ENCODE measurements around the gene GGTLC2. TPM values are rescaled to one million over a fixed set of nuclear protein-coding genes. Genes with fewer than 3 reads are reported as not detected.
"Not testable (repeated sequence)": the region's sequence is repeated elsewhere in the genome, so short reads cannot be mapped to it uniquely, and the experiment has no call there.

GGTLC2 gene
- total RNA-seq, 1 experiment from 2014 or later: not detected

DNA sequence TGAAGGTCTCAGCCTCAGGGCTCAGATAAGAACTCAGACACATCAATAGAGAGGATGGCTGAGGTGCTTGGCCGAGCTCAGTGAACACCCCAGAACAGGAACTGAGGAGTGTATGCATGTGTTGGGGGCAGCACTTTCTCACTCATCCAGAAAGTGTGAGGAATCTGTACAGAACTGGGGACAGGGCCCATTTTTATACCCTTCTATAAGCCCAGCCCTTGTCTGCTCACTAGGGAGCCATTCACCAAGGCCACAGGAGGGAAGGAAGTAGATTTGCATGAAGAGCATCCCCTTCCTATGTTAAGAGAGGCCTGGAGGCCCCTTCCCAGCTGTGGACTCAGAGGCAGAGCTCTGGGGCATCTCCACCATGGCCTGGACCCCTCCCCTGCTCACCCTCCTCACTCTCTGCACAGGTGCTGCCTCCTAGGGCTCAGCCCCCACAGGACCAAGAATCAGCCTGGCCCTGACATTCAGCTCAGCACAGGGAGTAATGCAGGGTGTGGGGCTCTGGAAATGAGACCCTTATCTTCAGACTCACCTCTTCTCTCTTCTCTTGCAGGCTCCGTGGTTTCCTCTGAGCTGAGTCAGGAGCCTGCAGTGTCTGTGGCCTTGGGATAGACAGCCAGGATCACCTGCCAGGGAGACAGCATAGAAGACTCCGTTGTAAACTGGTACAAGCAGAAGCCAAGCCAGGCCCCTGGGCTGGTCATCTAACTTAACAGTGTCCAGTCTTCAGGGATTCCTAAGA, 39.9 kb upstream of the GGTLC2 start:
- ChIA-PET CTCF (no interaction called here), POLR2A (ENCODE audit: unreplicated experiment) (no interaction called here)
- DNase-seq: no peak
- Histone ChIP-seq H3K4me1 (ENCODE audit: insufficient read depth, low read length) (no peaks in the 10 kb centered on the region), H3K9me2 (replicated peaks; ENCODE audit: low read length) (no peaks in the 10 kb centered on the region), H4K20me1 (ENCODE audit: low read length) (no peaks in the 10 kb centered on the region), H2AFZ (ENCODE audit: low read length) (no peak overlapping the region), H3K9ac (ENCODE audit: low read length) (no peak overlapping the region), H3F3A (ENCODE audit: low read length, unreplicated experiment) (no peaks in the 10 kb centered on the region), H3K4me3 (ENCODE audit: low read length) (no peak overlapping the region), H3K27me3 (ENCODE audit: low read length) (peaks cover 17% of the 10 kb centered on the region), H3K27ac (ENCODE audit: low read length) (no peak overlapping the region), H3K36me3 (ENCODE audit: low read depth, low read length) (no peaks in the 10 kb centered on the region), H3K4me2 (ENCODE audit: low read length) (no peak overlapping the region), H3K79me2 (ENCODE audit: low read length) (no peaks in the 10 kb centered on the region), H3K9me3 (ENCODE audit: low read length) (no peaks in the 10 kb centered on the region)
- TF ChIP-seq EZH2phosphoT487 (IDR thresholded peaks at IDR 0.05; ENCODE audit: borderline replicate concordance, low read length) (no peak), EZH2 (IDR thresholded peaks at IDR 0.05; ENCODE audit: low read length, unreplicated experiment) (no peak)
- TF ChIP-seq, protein P1, sequence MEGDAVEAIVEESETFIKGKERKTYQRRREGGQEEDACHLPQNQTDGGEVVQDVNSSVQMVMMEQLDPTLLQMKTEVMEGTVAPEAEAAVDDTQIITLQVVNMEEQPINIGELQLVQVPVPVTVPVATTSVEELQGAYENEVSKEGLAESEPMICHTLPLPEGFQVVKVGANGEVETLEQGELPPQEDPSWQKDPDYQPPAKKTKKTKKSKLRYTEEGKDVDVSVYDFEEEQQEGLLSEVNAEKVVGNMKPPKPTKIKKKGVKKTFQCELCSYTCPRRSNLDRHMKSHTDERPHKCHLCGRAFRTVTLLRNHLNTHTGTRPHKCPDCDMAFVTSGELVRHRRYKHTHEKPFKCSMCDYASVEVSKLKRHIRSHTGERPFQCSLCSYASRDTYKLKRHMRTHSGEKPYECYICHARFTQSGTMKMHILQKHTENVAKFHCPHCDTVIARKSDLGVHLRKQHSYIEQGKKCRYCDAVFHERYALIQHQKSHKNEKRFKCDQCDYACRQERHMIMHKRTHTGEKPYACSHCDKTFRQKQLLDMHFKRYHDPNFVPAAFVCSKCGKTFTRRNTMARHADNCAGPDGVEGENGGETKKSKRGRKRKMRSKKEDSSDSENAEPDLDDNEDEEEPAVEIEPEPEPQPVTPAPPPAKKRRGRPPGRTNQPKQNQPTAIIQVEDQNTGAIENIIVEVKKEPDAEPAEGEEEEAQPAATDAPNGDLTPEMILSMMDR (conservative IDR thresholded peaks at IDR 0.05; ENCODE audit: low read depth, low read length): no peak
- intact Hi-C loops (cut with micrococcal nuclease): no loop called here
- ATAC-seq: no peak
- no TSS peak for BruUV-seq (replicated peaks)

DNA sequence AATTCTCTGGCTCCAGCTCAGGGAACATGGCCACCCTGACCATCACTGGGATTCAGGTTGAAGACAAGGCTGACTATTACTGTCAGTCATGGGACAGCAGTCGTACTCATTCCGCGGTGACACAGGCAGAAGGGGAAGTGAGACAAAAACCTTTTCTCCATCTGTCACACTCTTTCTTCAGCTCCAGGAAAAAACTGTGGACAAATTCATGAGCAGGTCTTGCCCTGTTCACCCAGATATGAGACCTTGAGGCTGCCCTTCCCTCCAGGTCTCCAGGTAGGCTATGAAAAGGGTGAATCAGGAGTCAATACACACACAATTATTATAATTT, 39.4 kb upstream of the GGTLC2 start:
- intact Hi-C loops (cut with micrococcal nuclease): no loop called here
- Histone ChIP-seq H2AFZ (ENCODE audit: low read length) (no peak overlapping the region), H3K9me3 (ENCODE audit: low read length) (no peaks in the 10 kb centered on the region), H3K4me3 (ENCODE audit: low read length) (no peak overlapping the region), H3K27ac (ENCODE audit: low read length) (no peak overlapping the region), H3K4me1 (ENCODE audit: insufficient read depth, low read length) (no peaks in the 10 kb centered on the region), H3K9ac (ENCODE audit: low read length) (no peak overlapping the region), H4K20me1 (ENCODE audit: low read length) (no peaks in the 10 kb centered on the region), H3K4me2 (ENCODE audit: low read length) (no peak overlapping the region), H3K36me3 (ENCODE audit: low read depth, low read length) (no peaks in the 10 kb centered on the region), H3K27me3 (ENCODE audit: low read length) (peaks cover 18% of the 10 kb centered on the region), H3F3A (ENCODE audit: low read length, unreplicated experiment) (no peaks in the 10 kb centered on the region), H3K9me2 (replicated peaks; ENCODE audit: low read length) (no peaks in the 10 kb centered on the region), H3K79me2 (ENCODE audit: low read length) (no peaks in the 10 kb centered on the region)
- CTCF ChIA-PET: no interaction called here
- TF ChIP-seq, protein P1 (conservative IDR thresholded peaks at IDR 0.05; ENCODE audit: low read depth, low read length): no peak
- TF ChIP-seq EZH2phosphoT487 (IDR thresholded peaks at IDR 0.05; ENCODE audit: borderline replicate concordance, low read length) (no peak), EZH2 (IDR thresholded peaks at IDR 0.05; ENCODE audit: low read length, unreplicated experiment) (no peak)
- ATAC-seq (no peak), DNase-seq (no peak)
- no TSS peak for BruUV-seq (replicated peaks)
- POLR2A ChIA-PET (ENCODE audit: unreplicated experiment): no interaction called here

DNA sequence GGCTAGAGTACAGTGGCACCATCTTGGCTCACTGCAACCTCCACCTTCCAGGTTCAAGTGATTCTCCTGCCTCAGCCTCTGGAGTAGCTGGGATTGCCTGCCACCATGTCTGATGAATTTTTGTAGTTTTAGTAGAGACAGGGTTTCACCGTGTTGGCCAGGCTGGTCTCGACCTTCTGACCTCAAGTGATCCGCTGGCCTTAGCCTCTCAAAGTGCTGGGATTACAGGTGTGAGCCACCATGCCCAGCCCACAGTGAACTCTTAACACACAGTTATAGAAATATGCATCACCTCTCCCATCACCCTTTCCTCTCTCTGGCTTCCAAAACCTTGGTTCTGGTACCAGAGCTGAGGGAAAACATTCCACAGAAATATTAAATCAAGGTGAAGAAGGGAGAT, 36.4 kb upstream of the GGTLC2 start:
- H3K9me3 ChIP-seq (ENCODE audit: low read length); BruUV-seq (replicated peaks); H3K4me1 ChIP-seq (ENCODE audit: insufficient read depth, low read length); H3K4me3 ChIP-seq (ENCODE audit: low read length); H3K9ac ChIP-seq (ENCODE audit: low read length); intact Hi-C loops (cut with micrococcal nuclease); H3K27ac ChIP-seq (ENCODE audit: low read length); H4K20me1 ChIP-seq (ENCODE audit: low read length); H2AFZ ChIP-seq (ENCODE audit: low read length); DNase-seq; H3K79me2 ChIP-seq (ENCODE audit: low read length); H3K4me2 ChIP-seq (ENCODE audit: low read length); CTCF ChIA-PET; POLR2A ChIA-PET (ENCODE audit: unreplicated experiment); H3K36me3 ChIP-seq (ENCODE audit: low read depth, low read length); ATAC-seq; H3F3A ChIP-seq (ENCODE audit: low read length, unreplicated experiment); H3K9me2 ChIP-seq (replicated peaks; ENCODE audit: low read length): not testable (repeated sequence)
- peaks cover 34% of the 10 kb centered on the region for H3K27me3 ChIP-seq (ENCODE audit: low read length)
